GM21423 (cell line): ENCODE data around the gene GTSE1.
"Not testable (repeated sequence)": the region's sequence is repeated elsewhere in the genome, so short reads cannot be mapped to it uniquely, and the experiment has no call there.

Experiments used
- ATAC-seq: cut with Tn5 transposase; IDR thresholded peaks from one replicate; pipeline ENCODE4 v1.9.1; 2021; ENCODE audit warnings: mild to moderate bottlenecking, moderate library complexity; ENCODE audit not compliant: unreplicated experiment

Gene GTSE1

DNA sequence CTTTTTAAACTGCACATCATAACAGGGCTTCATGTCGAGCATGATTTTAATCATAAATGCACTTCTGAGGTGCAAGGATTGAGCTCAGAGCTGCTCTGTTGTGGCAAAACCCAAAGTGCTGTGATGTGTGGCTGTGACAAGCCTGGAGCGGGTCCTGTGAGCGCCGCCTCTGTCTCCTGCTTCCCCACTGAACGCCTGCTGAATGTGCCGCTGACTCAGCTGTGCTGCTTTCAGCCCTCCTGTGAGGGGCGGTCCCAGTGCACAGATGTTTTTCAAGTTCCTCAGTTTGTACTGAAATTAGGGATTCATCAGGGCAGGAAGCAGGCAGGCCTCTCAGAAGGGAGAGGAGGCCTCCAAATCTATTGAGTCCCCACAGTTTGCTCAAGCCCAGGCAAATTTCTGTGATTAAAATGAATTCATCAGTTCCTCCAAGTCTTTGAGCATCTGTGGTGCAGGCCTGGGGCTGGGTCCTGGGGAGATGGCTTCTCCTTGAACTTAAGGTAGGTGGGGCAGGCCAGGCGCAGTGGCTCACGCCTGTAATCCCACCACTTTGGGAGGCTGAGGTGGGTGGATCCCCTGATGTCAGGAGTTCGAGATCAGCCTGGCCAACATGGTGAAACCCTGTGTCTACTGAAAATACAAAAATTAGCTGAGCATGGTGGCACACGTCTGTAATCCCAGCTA is 3.0 kb upstream of the GTSE1 start:
- ATAC-seq = no peak

DNA sequence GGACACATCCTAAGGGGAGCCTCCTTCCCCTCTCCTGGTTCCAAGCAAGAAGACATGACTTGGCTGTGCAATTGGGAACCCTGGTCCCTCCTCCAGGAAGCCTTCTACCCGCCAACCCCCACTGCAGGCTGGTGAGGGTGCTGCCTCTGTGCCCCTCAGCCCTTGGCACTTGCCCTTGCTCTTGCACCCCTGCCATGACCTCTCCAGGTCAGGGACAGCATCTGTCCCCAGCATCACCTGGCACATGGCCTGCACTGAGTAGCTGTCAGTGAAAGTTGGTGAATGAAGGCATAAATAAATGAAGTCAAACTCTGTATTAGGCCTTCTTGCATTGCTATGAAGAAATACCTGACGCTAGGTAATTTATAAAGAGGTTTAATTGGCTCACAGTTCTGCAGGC is 1.9 kb upstream of the GTSE1 start:
- no peak for ATAC-seq

DNA sequence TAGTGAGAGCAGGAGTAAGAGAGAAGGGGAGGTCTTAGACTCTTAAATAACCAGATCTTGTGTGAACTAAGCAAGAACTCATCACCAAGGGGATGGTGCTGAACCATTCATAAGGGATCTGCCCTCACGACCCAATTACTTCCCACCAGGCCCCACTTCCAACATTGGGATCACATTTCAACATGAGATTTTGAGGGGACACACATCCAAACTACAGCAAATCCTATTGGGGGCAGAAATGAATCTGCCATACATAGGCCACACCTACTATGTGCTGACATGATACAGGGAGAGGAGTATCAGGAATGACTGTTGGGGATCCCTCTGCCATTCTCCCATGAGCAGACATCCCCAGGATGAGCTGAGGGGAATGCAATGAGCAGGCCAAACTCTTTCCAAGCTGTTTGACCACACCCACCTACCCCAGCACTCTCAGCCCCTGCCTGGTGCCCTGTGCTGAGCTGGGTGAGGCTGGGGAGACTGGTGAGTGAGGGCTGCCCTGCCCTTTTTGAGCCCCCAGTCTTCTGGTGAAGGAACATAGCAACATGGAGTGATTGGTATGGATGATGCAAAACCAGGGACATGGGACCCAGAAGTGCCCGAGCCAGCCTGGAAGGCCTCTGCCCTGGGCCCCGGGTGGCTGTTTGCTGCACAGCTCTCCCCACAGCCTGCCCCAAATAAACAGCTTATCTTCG is 1.2 kb upstream of the GTSE1 start:
- ATAC-seq = no peak

DNA sequence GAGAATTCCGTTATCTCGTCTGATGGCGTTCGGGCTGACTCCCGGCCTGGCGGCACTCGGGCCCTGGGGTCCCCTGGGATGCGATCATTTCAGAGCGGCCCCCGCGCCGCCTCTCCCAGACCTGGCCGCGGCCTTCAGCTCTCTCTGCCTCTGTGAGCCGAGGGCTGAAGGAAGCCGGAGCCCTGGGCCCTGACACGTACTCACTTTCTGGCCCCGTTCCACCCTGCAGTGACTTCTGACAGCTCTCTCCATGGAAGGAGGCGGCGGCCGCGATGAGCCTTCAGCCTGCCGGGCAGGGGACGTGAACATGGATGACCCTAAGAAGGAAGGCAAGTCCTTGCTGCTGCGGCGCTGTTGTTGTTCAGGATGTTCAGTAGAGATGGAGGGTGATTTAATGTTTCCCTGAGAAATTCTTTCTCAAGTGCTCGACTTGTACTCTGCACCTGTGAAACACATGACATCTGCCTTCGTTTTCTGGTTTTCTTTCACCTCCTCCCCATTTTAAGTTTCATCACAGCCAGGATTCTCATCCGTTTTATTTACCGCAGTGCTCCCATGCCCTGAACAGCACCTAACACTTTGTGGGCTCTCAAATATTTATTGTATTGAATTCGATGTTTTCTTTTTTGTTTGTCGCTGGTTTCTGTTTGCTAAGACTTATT is 612 bp downstream of the GTSE1 start:
- peak; percentile 16 for ATAC-seq

DNA sequence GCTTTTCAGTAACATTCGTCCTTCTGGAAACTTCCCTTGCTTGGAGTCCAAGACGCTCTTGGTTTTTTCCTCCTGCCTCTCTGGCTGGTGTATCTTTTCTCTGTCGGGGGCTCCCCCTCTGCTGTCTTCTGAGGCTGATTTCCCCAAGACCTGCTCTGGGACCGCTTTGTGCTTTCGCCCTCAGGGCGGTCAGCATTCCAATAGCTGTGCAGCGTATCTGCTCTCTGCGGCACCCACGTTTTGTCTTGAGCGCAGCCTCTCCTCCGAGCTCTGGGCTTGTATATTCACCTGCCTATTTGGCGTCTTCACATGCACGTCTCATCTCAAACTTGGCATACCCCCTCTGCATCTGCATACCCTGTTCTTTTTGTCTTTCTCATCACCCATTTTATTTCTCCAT is 2.4 kb downstream of the GTSE1 start:
- ATAC-seq = no peak

DNA sequence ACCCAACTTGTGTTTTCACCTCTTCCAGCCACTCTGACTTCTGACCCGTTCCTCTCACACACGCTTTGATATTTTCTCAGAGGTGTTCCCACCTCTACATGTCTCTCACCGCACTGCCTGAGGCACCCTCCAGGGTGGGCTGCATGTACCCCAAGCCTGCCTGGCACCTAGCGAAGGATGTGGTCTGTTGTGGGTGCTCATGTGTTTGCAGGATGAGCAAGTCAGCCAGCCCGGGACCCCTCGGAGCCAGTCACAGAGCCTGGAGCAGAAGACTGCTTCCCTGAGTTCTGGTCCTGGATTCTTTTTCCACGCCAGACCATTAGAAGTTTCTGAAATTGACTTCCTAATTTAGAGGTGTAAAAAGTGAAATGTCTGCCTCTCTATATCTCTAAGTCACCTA is 3.8 kb downstream of the GTSE1 start:
- ATAC-seq = no peak

DNA sequence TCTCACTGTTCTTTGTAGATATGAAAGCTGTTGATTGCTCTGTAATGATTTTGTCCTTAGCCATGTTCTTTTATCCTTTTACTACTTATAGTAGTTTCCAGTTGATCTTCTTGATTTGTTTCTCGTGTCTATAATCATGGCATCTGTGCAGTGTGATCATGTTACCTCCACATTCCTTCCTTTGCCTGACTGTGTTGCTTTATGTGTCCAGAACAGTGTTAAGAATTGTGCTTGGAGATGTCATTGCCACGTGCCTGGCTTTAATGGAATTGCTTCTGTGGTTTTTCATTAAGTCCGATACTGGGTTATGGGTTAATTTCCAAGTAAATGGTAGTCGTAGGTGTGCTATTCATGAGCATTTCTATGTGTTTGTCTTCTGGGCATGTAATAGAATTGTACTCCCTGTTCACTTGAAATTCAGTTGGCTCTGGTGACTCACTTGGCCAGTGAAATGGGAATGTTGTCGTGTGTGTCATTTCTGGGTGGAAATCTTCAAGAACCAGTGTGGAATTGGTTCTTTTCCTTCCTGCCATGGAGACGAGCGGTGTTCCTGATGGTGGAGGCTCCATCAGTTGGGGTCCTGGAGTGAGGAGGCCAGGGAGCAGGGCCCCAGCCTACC is 6.8 kb downstream of the GTSE1 start:
- ATAC-seq = no peak

DNA sequence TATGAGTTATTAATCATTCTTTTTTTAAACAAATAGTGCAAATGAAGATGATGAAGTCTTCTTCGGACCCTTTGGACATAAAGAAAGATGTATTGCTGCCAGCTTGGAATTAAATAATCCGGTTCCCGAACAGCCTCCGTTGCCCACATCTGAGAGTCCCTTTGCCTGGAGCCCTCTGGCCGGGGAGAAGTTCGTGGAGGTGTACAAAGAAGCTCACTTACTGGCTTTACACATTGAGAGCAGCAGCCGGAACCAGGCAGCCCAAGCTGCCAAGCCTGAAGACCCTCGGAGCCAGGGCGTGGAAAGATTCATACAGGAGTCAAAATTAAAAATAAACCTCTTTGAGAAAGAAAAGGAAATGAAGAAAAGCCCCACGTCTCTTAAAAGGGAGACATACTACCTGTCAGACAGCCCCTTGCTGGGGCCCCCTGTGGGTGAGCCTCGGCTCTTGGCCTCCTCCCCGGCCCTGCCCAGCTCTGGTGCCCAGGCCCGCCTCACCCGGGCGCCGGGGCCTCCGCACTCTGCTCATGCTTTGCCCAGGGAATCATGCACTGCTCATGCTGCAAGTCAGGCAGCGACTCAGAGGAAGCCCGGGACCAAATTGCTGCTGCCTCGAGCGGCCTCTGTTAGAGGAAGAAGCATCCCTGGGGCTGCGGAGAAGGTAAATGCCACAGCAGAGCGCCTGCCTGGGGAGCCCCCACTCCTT is 11.8 kb downstream of the GTSE1 start:
- ATAC-seq = no peak

DNA sequence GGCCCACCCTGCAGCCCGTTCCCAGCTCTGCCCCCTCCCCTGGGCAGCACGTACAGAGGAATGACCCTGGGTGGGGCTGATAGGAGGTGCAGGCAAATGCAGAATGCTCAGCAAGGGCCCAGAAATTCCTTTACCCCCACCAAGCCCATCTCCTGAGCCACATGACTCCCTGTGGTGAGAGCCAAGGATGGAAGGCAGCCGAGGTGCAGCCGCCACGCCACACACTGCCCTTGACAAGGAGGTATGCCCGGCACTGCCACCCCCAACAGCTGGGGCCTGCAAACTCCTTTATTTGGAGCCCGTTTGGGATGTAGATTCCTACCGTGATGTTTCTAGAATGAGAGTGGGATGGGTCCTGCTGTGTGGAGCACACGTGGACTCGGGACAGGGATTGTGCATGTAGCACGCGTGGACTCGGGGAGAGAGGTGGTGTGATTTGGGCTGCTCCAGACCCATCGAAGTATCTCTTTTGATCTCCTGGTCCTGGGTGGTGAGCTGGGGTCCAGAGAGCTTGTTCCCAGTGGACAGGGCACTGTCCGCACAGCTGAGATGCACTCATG is 12.9 kb downstream of the GTSE1 start:
- ATAC-seq = no peak

DNA sequence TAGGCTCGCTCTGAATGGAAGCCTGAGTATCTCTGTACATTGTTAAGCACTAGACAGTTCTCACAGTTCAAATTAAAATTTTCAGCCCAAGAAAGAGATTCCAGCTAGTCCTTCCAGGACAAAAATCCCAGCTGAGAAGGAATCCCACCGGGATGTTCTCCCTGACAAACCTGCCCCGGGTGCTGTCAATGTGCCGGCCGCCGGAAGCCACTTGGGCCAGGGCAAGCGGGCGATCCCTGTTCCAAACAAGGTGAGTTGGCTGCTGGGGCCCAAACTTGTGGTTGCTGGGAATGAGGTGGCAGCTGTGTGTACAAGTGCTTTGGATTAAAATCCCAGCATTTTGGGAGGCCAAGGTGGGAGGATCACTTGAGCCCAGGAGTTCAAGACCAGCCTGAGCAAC is 15.4 kb downstream of the GTSE1 start:
- ATAC-seq = no peak

DNA sequence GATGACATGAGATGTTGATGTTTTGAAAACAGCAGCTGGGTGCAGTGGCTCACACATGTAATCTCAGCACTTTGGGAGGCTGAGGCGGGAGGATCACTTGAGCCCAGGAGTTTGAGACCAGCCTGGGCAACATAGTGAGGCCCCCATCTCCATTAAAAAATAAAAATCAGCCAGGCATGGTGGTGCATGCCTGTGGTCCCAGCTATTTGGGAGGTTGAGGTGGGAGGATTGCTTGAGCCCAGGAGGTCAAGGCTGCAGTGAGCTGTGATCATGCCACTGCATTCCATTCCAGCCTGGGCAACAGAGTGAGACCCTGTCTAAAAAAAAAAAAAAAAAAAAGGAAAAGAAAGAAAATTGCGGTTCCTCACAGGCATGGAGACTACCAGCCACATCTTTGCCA is 16.2 kb downstream of the GTSE1 start:
- not testable (repeated sequence) for ATAC-seq

DNA sequence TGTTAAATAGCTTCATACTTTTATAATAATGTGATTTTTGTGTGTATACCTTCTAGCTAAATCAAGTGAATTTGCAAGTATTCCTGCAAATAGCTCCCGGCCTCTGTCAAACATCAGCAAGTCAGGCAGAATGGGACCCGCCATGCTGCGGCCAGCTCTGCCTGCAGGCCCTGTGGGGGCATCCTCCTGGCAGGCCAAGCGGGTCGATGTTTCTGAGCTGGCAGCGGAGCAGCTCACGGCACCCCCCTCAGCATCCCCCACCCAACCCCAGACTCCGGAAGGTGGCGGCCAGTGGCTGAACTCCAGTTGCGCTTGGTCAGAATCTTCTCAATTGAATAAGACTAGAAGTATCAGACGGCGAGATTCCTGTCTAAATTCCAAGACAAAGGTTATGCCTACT is 19.3 kb downstream of the GTSE1 start:
- no peak for ATAC-seq

DNA sequence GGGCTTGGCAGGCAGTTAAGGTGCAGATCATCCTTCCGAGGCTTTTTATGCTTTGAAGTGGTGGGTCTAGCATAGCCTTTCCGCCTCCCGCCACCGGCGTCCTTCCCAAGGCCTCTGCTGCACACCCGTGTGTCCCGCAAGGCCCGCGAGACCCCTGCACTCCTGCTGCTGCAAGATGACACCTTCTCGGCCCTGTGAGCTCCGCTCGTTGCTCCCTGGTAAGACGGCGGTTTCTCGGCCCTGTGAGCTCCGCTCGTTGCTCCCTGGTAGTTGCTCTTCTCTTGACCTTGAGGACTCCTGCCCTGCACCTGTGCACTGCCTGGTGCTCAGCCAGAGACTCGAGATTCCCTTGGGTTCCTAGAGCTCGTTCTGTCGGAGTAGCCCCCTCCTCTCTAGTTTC is 21.0 kb downstream of the GTSE1 start:
- ATAC-seq = no peak

DNA sequence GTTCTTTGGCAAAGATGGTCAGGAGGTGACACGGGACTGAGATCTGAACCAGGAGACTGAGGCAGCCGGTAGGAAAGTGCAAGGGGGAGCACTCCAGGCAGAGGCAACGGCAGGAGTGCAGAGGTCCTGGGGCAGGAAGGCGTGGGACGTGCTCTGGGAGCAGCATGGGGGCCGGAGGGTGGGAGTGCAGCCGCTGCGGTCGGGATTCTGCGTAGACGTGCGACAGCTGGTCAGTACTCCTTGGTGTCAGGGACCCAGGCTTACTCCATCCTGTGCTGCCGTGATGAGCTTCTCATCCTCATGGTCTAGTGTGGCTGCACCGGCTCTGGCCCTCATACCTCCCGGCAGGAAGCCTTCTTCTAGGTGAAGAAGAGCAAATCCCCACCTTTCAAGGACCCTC is 21.9 kb downstream of the GTSE1 start:
- ATAC-seq = no peak

DNA sequence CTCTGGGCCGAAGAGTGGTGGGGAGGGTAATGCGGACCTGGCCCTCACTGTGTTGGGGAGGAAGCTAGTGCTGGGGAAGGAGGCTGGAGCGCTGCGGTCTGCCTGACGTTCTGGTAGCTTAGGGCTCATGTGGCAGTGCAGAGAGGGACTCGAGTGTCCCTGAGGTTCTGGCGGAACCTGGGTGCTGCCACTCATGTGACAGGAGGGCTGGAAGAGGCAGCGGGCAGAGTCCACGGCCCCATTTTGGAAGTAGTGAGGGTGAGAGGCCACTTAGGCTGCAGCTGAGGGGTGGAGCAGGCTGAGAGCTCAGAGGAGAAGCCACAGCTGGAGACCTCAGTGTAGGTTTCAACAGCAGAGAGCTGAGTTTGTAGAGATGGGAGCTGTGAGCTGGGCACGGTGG is 22.6 kb downstream of the GTSE1 start:
- no peak for ATAC-seq

DNA sequence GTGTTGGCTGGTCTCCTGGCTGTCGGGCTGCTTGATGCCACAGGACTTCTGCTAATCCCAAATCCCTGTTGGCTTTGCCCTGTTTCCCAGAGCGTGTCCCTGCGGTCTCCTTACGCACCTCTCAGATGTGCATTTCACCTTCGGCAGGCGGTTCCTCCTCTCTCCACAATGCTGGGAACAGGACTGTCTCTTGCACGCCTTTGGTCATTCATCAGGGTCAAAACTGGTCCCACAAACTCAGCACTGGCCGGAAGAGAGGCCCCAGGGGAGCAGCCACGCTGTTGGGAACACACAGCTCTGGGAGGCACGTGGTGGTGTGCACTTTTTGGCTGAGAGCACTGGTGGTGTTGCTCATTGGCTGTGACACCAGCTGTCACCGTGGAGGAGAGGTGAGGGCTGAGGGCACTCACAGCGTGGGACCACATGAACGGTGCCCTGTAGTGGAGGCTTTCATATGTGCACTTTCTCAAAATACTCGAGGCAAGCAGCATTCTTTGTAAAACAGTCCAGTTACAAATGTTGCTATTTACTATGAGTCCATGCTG is 23.6 kb downstream of the GTSE1 start:
- ATAC-seq = no peak

DNA sequence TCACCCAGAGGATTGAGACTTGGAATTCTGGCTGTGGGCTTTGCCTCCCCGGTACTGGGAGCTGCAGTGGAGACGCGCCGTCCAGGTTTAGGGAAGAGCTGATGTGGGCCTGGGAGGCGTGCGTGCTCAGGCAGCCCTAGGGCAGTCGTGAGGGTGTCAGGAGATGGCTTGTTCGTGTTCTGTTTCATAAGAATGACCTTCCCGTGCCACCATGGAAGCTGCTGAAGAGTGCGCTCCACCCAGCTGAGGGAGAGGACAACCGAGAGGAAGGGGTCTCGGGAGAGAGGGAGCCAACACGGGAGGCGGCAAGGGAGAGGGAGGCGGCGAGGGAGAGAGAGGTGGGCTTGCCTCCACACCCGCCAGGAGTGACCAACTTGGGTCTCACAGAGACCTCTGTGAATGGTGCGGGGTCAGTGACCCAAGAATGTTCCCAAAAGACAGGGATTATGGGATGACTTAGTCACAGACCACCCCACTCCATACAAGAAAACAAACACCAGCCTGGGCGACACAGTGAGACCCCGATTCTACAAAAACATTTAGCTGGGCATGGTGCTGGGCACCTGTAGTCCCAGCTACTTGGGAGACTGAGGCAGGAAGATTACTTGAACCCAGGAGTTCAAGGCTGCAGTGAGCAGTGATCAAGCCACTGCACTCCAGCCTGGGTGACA is 24.2 kb downstream of the GTSE1 start:
- no peak for ATAC-seq

DNA sequence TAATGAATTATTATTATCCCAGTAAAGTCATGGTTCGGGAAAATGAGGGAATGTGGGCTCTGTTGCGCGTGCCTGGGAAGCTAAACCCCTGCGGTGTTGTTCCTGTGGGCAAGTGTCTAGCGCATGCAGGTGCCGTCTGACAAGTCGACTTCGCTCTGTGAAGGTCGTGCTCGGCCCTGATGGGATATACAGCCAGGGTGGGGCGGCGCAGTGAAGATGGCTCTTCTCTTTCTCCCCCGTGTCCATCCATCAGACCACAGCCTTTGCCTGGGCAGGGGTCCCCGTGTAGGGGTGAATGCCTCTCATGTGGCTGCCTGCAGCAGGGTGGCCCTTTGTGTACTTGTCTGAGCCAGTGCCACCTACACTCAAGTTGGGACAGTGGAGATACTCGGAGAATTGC is 26.0 kb downstream of the GTSE1 start:
- ATAC-seq = no peak

DNA sequence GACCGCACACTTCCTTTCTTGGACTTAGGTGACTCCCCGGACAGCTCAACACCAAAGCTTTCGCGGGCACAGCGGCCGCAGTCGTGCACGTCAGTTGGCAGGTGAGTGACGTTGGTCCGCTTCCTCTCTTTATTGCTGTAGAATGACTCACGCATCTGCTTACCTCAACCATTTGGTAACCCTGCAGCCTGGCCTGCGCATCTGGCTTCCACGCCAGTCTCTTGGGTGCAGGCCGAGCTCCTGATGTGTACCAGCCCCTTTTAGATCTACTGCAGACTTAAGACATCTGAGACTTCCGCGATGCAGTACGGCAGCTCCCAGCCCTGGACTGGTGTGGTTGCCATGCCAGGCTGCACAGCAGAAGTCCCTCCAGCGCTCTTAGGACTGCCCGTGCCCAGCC is 26.5 kb downstream of the GTSE1 start:
- ATAC-seq = no peak

DNA sequence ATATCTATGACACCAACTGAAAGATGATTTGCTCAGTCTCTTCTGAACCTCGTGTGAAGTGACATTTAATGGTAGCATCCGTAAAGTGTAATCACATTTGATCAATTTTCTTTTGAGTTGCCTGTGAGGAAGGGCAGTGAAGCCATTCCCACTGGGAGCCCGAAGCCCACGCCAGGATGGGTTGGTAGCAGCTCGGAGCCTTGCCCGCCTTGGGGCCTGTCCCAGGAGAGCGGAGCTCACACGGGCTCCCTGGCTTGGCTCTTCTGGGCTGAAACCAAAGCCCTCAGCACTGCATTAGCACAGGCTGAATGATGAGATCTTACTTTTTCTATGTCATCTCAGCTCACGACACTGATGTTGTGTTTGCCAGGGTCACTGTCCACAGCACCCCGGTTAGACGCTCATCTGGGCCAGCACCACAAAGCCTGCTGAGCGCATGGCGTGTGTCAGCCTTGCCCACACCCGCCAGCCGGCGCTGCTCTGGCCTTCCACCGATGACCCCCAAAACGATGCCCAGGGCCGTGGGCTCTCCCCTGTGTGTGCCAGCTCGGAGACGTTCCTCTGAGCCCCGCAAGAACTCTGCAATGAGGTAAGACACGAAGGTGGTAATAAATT is 29.5 kb downstream of the GTSE1 start:
- no peak for ATAC-seq
